SU-DHL-6 (cell line): Measurements from ENCODE around the gene KATNB1.

Experiments
- CTCF ChIP-seq: fragments of 200-600 bp; sonication (generic); IDR thresholded peaks from one replicate; pipeline ENCODE4 v1.5.1; 2017; ENCODE audit warnings: antibody characterized with exemption, mild to moderate bottlenecking, low read length, moderate library complexity; ENCODE audit not compliant: insufficient read depth, poor library complexity, severe bottlenecking
- EZH2phosphoT487 ChIP-seq: fragments of 200-600 bp; sonication (generic), shearing (Covaris generic); conservative IDR thresholded peaks from 2 replicates; pipeline ENCODE4 v1.6.1; 2018; ENCODE audit warnings: mild to moderate bottlenecking, antibody characterized with exemption, low read length, moderate library complexity, mixed read lengths

- TF ChIP-seq CTCF (no peak), EZH2phosphoT487 (no peak)
Measured at GRCh38 chr16:57743886-57744641, 8.5 kb downstream of the KATNB1 start.
